Glutamatergic neuron (in vitro differentiated cells): ENCODE measurements around the gene MYO18B. TPM values are rescaled to one million over a fixed set of nuclear protein-coding genes. Genes with fewer than 3 reads are reported as not detected.

ENCODE experiments used
- DNase-seq: peaks from one replicate; pipeline ENCODE4 v3.0.0; 2022
- H3K27ac Mint-ChIP-seq: one replicate; pipeline ENCODE4 v1.8.0; 2020; ENCODE audit warnings: mild to moderate bottlenecking, mixed read lengths, inconsistent platforms; ENCODE audit not compliant: unreplicated experiment
- H3K27me3 Mint-ChIP-seq: one replicate; pipeline ENCODE4 v1.8.0; 2020; ENCODE audit warnings: mild to moderate bottlenecking, moderate library complexity, mixed read lengths, inconsistent platforms; ENCODE audit not compliant: unreplicated experiment
- H3K36me3 Mint-ChIP-seq: one replicate; pipeline ENCODE4 v1.8.0; 2020; ENCODE audit warnings: mild to moderate bottlenecking, mixed read lengths, inconsistent platforms; ENCODE audit not compliant: unreplicated experiment
- H3K4me1 Mint-ChIP-seq: one replicate; pipeline ENCODE4 v1.8.0; 2020; ENCODE audit warnings: mild to moderate bottlenecking, low read depth, mixed read lengths, inconsistent platforms; ENCODE audit not compliant: unreplicated experiment
- H3K4me3 Mint-ChIP-seq: one replicate; pipeline ENCODE4 v1.8.0; 2020; ENCODE audit warnings: mild to moderate bottlenecking, mixed read lengths, inconsistent platforms; ENCODE audit not compliant: unreplicated experiment
- H3K9me3 Mint-ChIP-seq: one replicate; pipeline ENCODE4 v1.8.0; 2020; ENCODE audit warnings: mild to moderate bottlenecking, moderate library complexity, mixed read lengths, inconsistent platforms; ENCODE audit not compliant: unreplicated experiment
- CTCF ChIP-seq: fragments of 200-600 bp; sonication (generic); IDR thresholded peaks from one replicate; pipeline ENCODE4 v1.5.0; 2021; ENCODE audit not compliant: partially characterized antibody, unreplicated experiment
- total RNA-seq: library from RNA; stranded (reverse); fragmentation: NEBNext Ultra II Directional; extraction: Animal tissue kit (Norgen Biotek cat#: 25700); gene quantifications from one replicate; pipeline ENCODE4 v1.2.1, GENCODE V29; 2021; ENCODE audit not compliant: unreplicated experiment

The MYO18B gene
- total RNA-seq, 1 donor from 2014 or later, result 0.25 TPM

- Mint-ChIP-seq H3K27ac (no peak overlapping the region), H3K36me3 (no peaks in the 10 kb centered on the region), H3K27me3 (peaks cover 6% of the 10 kb centered on the region), H3K4me1 (no peaks in the 10 kb centered on the region), H3K9me3 (no peaks in the 10 kb centered on the region), H3K4me3 (no peak overlapping the region)
- no peak for DNase-seq
- TF ChIP-seq CTCF, result no peak
Measured at GRCh38 chr22:25747245-25747944, 5.4 kb downstream of the MYO18B start.

- H3K27me3 Mint-ChIP-seq, result peaks cover 6% of the 10 kb centered on the region
- no peak overlapping the region for H3K27ac Mint-ChIP-seq
- H3K9me3 Mint-ChIP-seq, result no peaks in the 10 kb centered on the region
- H3K4me1 Mint-ChIP-seq, result no peaks in the 10 kb centered on the region
- no peaks in the 10 kb centered on the region for H3K36me3 Mint-ChIP-seq
- TF ChIP-seq CTCF, result no peak
- no peak overlapping the region for H3K4me3 Mint-ChIP-seq
- no peak for DNase-seq
Measured at GRCh38 chr22:25748140-25748539, 6.2 kb downstream of the MYO18B start.

DNA sequence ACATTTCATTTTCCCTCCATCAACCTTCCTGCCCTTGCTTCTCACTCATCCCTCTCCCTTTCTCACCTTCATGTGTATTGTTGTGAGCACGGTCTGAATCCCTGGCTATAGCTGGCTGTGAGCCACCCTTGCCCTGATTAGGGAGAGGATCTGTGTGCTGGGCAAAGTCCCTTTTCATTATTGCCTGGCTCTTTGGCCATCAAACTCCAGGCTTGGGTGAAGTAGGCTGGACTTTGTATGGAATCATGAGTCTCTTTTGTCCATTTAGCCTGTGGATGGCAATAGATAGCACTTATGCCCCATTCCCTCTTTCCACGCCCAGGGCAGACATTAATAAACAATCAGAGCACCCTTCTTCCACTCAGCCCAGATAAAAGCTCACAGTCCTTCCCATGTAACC, 6.7 kb downstream of the MYO18B start:
- Mint-ChIP-seq H3K36me3 (no peaks in the 10 kb centered on the region), H3K4me1 (no peaks in the 10 kb centered on the region), H3K9me3 (no peaks in the 10 kb centered on the region), H3K27me3 (peaks cover 8% of the 10 kb centered on the region), H3K4me3 (no peak overlapping the region), H3K27ac (no peak overlapping the region)
- no peak for TF ChIP-seq CTCF
- no peak for DNase-seq

GRCh38 chr22:25749420-25750169, 7.6 kb downstream of the MYO18B start:
- H3K27ac Mint-ChIP-seq, result no peak overlapping the region
- H3K9me3 Mint-ChIP-seq, result no peaks in the 10 kb centered on the region
- no peaks in the 10 kb centered on the region for H3K4me1 Mint-ChIP-seq
- no peak overlapping the region for H3K4me3 Mint-ChIP-seq
- no peak for TF ChIP-seq CTCF
- H3K36me3 Mint-ChIP-seq, result no peaks in the 10 kb centered on the region
- DNase-seq, result no peak
- H3K27me3 Mint-ChIP-seq, result peaks cover 10% of the 10 kb centered on the region

- Mint-ChIP-seq H3K4me1 (no peaks in the 10 kb centered on the region), H3K4me3 (no peak overlapping the region), H3K9me3 (no peaks in the 10 kb centered on the region), H3K27me3 (peaks cover 10% of the 10 kb centered on the region), H3K27ac (no peak overlapping the region), H3K36me3 (no peaks in the 10 kb centered on the region)
- TF ChIP-seq CTCF, result no peak
- DNase-seq, result no peak
Measured at GRCh38 chr22:25750569-25751173, 8.7 kb downstream of the MYO18B start.
